ENCODE data around the gene UBE3D.
"Not testable (repeated sequence)": the region's sequence is repeated elsewhere in the genome, so short reads cannot be mapped to it uniquely, and the experiment has no call there.

The UBE3D gene

DNA sequence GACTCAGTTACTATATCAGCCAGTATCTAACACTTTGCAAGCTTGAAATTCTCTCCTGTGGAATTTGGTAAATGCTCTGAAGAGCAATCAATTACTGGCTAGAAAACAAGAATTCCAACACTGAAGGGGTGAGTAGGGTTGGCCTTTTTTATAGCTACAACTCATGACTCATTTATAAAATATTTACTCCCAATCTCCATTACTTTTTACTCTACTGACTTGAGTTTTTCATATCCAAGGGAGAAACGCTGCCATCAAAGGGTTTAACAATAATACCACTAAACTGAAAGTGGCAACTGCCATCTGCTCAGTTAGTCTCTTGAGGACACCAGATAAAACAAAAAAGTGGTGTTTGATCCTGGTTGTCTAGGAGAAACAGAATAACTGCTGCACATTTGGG, 203.1 kb downstream of the UBE3D start:
- Histone ChIP-seq H3K14ac (ENCODE audit: low read length) (no peak overlapping the region), H2BK120ac (ENCODE audit: insufficient read depth, low read length, poor library complexity) (no peak overlapping the region), H2BK5ac (ENCODE audit: low read depth, low read length, poor library complexity) (no peak overlapping the region), H3K4me3 (ENCODE audit: low read depth, low read length) (no peak overlapping the region), H3K27ac (ENCODE audit: low read depth, low read length) (no peak overlapping the region), H2AK5ac (ENCODE audit: low read length) (no peak overlapping the region), H3K79me2 (ENCODE audit: control insufficient read depth, insufficient read depth, low read length, poor library complexity) (no peaks in the 10 kb centered on the region), H3K27me3 (ENCODE audit: insufficient read depth, low read length) (no peaks in the 10 kb centered on the region), H3K4ac (ENCODE audit: low read depth, low read length) (no peak overlapping the region), H4K8ac (ENCODE audit: low read depth, low read length) (no peak overlapping the region), H4K12ac (ENCODE audit: low read depth, low read length) (no peak overlapping the region), H3K36me3 (ENCODE audit: control insufficient read depth in 1 of 2, insufficient read depth in 2 of 2, low read length in 2 of 2) (no peaks in the 10 kb centered on the region), H3K4me2 (ENCODE audit: low read length) (no peak overlapping the region), H3K23ac (ENCODE audit: low read length) (no peak overlapping the region), H2BK12ac (ENCODE audit: low read length) (no peak overlapping the region), H2AFZ (ENCODE audit: insufficient read depth, low read length, poor library complexity) (no peak overlapping the region), H3K9ac (ENCODE audit: low read length) (no peak overlapping the region), H3K79me1 (ENCODE audit: low read length) (no peaks in the 10 kb centered on the region), H4K91ac (ENCODE audit: low read depth, low read length) (no peak overlapping the region), H3K9me3 (ENCODE audit: insufficient read depth, low read depth, low read length) (no peaks in the 10 kb centered on the region), H3K4me1 (ENCODE audit: control insufficient read depth in 1 of 2, insufficient read depth in 2 of 2, low read length in 2 of 2) (no peaks in the 10 kb centered on the region), H3K18ac (ENCODE audit: low read length) (no peak overlapping the region)
- peak in 1 of 2 donors; percentile 31 for DNase-seq
- WGBS (ENCODE audit: extremely low coverage, insufficient coverage, insufficient read length): no CpG with 5 or more reads among the region's 1 CpG

DNA sequence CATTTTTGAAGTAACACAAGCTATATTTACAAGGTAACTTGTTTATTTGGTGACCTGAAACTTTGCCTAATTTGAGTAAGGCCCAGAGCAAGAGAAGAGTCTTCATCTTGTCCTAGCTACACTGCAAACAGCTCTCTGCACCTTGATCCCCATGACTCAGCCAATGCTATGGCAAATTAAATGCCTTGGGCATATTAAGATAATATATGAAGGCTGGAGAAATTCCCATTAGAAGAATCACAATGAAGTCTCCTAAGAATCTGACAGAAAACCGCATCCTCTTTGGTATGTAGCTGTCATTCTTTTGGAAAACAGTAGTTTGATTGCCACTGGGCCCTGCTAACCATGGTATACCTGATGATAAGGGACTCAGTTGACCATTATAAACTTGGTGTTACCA, 204.5 kb downstream of the UBE3D start:
- H2AFZ ChIP-seq (ENCODE audit: insufficient read depth, low read length, poor library complexity): no peak overlapping the region
- H2BK120ac ChIP-seq (ENCODE audit: insufficient read depth, low read length, poor library complexity): no peak overlapping the region
- H3K4me1 ChIP-seq (ENCODE audit: control insufficient read depth in 1 of 2, insufficient read depth in 2 of 2, low read length in 2 of 2): no peaks in the 10 kb centered on the region
- H2AK5ac ChIP-seq (ENCODE audit: low read length): no peak overlapping the region
- no peak overlapping the region for H4K12ac ChIP-seq (ENCODE audit: low read depth, low read length)
- no peaks in the 10 kb centered on the region for H3K27me3 ChIP-seq (ENCODE audit: insufficient read depth, low read length)
- no peak overlapping the region for H4K8ac ChIP-seq (ENCODE audit: low read depth, low read length)
- no peak overlapping the region for H3K9ac ChIP-seq (ENCODE audit: low read length)
- no peaks in the 10 kb centered on the region for H3K36me3 ChIP-seq (ENCODE audit: control insufficient read depth in 1 of 2, insufficient read depth in 2 of 2, low read length in 2 of 2)
- H3K27ac ChIP-seq (ENCODE audit: low read depth, low read length): no peak overlapping the region
- H3K4me3 ChIP-seq (ENCODE audit: low read depth, low read length): no peak overlapping the region
- H4K91ac ChIP-seq (ENCODE audit: low read depth, low read length): no peak overlapping the region
- no peak overlapping the region for H3K4me2 ChIP-seq (ENCODE audit: low read length)
- no peaks in the 10 kb centered on the region for H3K79me1 ChIP-seq (ENCODE audit: low read length)
- no peak for DNase-seq
- H3K9me3 ChIP-seq (ENCODE audit: insufficient read depth, low read depth, low read length): no peaks in the 10 kb centered on the region
- H3K4ac ChIP-seq (ENCODE audit: low read depth, low read length): no peak overlapping the region
- H2BK5ac ChIP-seq (ENCODE audit: low read depth, low read length, poor library complexity): no peak overlapping the region
- H3K14ac ChIP-seq (ENCODE audit: low read length): no peak overlapping the region
- H3K79me2 ChIP-seq (ENCODE audit: control insufficient read depth, insufficient read depth, low read length, poor library complexity): no peaks in the 10 kb centered on the region
- no CpG with 5 or more reads among the region's 1 CpG for WGBS (ENCODE audit: extremely low coverage, insufficient coverage, insufficient read length)
- H3K23ac ChIP-seq (ENCODE audit: low read length): no peak overlapping the region
- H2BK12ac ChIP-seq (ENCODE audit: low read length): no peak overlapping the region
- no peak overlapping the region for H3K18ac ChIP-seq (ENCODE audit: low read length)

DNA sequence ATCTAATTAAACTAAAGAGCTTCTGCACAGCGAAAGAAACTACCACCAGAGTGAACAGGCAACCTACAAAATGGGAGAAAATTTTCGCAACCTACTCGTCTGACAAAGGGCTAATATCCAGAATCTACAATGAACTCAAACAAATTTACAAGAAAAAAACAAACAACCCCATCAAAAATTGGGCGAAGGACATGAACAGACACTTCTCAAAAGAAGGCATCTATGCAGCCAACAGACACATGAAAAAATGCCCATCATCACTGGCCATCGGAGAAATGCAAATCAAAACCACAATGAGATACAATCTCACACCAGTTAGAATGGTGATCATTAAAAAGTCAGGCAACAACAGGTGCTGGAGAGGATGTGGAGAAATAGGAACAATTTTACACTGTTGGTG, 209.6 kb downstream of the UBE3D start:
- not testable (repeated sequence) for H2BK12ac ChIP-seq (ENCODE audit: low read length); H3K18ac ChIP-seq (ENCODE audit: low read length); H3K79me1 ChIP-seq (ENCODE audit: low read length); H2BK120ac ChIP-seq (ENCODE audit: insufficient read depth, low read length, poor library complexity); H3K4ac ChIP-seq (ENCODE audit: low read depth, low read length); H3K4me2 ChIP-seq (ENCODE audit: low read length); H3K27me3 ChIP-seq (ENCODE audit: insufficient read depth, low read length); H3K27ac ChIP-seq (ENCODE audit: low read depth, low read length); H4K91ac ChIP-seq (ENCODE audit: low read depth, low read length); DNase-seq; H4K8ac ChIP-seq (ENCODE audit: low read depth, low read length); H3K23ac ChIP-seq (ENCODE audit: low read length); H3K36me3 ChIP-seq (ENCODE audit: control insufficient read depth in 1 of 2, insufficient read depth in 2 of 2, low read length in 2 of 2); H3K9me3 ChIP-seq (ENCODE audit: insufficient read depth, low read depth, low read length); H2AK5ac ChIP-seq (ENCODE audit: low read length); H3K4me3 ChIP-seq (ENCODE audit: low read depth, low read length); H3K14ac ChIP-seq (ENCODE audit: low read length); H4K12ac ChIP-seq (ENCODE audit: low read depth, low read length); H2AFZ ChIP-seq (ENCODE audit: insufficient read depth, low read length, poor library complexity); H3K4me1 ChIP-seq (ENCODE audit: control insufficient read depth in 1 of 2, insufficient read depth in 2 of 2, low read length in 2 of 2); H3K79me2 ChIP-seq (ENCODE audit: control insufficient read depth, insufficient read depth, low read length, poor library complexity); H2BK5ac ChIP-seq (ENCODE audit: low read depth, low read length, poor library complexity); H3K9ac ChIP-seq (ENCODE audit: low read length)
- WGBS (ENCODE audit: extremely low coverage, insufficient coverage, insufficient read length): no CpG with 5 or more reads among the region's 5 CpGs

DNA sequence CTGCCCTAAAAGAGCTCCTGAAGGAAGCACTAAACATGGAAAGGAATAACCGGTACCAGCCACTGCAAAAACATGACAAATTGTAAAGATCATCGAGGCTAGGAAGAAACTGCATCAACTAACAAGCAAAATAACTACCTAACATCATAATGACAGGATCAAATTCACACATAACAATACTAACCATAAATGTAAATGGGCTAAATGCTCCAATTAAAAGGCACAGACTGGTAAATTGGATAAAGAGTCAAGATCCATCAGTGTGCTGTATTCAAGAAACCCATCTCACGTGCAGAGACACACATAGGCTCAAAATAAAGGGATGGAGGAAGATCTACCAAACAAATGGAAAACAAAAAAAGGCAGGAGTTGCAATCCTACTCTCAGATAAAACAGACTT, 212.7 kb downstream of the UBE3D start:
- not testable (repeated sequence) for H3K9ac ChIP-seq (ENCODE audit: low read length); H3K4me1 ChIP-seq (ENCODE audit: control insufficient read depth in 1 of 2, insufficient read depth in 2 of 2, low read length in 2 of 2); H3K27ac ChIP-seq (ENCODE audit: low read depth, low read length); H3K4ac ChIP-seq (ENCODE audit: low read depth, low read length); H3K36me3 ChIP-seq (ENCODE audit: control insufficient read depth in 1 of 2, insufficient read depth in 2 of 2, low read length in 2 of 2); H4K8ac ChIP-seq (ENCODE audit: low read depth, low read length); H3K79me1 ChIP-seq (ENCODE audit: low read length); H2BK120ac ChIP-seq (ENCODE audit: insufficient read depth, low read length, poor library complexity); H4K12ac ChIP-seq (ENCODE audit: low read depth, low read length); H3K9me3 ChIP-seq (ENCODE audit: insufficient read depth, low read depth, low read length); DNase-seq; H2AFZ ChIP-seq (ENCODE audit: insufficient read depth, low read length, poor library complexity); H2BK5ac ChIP-seq (ENCODE audit: low read depth, low read length, poor library complexity); H3K4me2 ChIP-seq (ENCODE audit: low read length); H3K14ac ChIP-seq (ENCODE audit: low read length); H3K23ac ChIP-seq (ENCODE audit: low read length); H2BK12ac ChIP-seq (ENCODE audit: low read length); H3K79me2 ChIP-seq (ENCODE audit: control insufficient read depth, insufficient read depth, low read length, poor library complexity); H3K4me3 ChIP-seq (ENCODE audit: low read depth, low read length); H3K27me3 ChIP-seq (ENCODE audit: insufficient read depth, low read length); H2AK5ac ChIP-seq (ENCODE audit: low read length); H4K91ac ChIP-seq (ENCODE audit: low read depth, low read length); H3K18ac ChIP-seq (ENCODE audit: low read length)
- WGBS (ENCODE audit: extremely low coverage, insufficient coverage, insufficient read length): no CpG with 5 or more reads among the region's 3 CpGs

Data from trophoblast cell (in vitro differentiated cells and primary cell).